Sigmoid colon (tissue), 4 donors: ENCODE measurements around the gene CALCR.

ENCODE experiments used
- CTCF ChIP-seq, 4 experiments: fragments of 450-650 bp in 3 of 4; fragments of 200-600 bp in 1 of 4; IDR thresholded peaks; one replicate each; pipeline ENCODE4 v1.5.1; 2016 to 2019; ENCODE audit warnings: antibody characterized with exemption in 4 of 4, mild to moderate bottlenecking in 3 of 4, moderate library complexity in 2 of 4
- EP300 ChIP-seq, 4 donors: sonication (generic); formaldehyde crosslinking; IDR thresholded peaks; one replicate each; pipeline ENCODE4 v1.6.1; 2017; ENCODE audit warnings: antibody characterized with exemption in 4 of 4

GRCh38 chr7:93620864-93621263, 46.3 kb upstream of the CALCR start:
- TF ChIP-seq EP300 (IDR thresholded peaks at IDR 0.05) (no peak), CTCF (IDR thresholded peaks at IDR 0.05) (no peak)
